Measurements from ENCODE around the gene UNK.

- TF ChIP-seq POLR2AphosphoS5 (IDR thresholded peaks at IDR 0.05; ENCODE audit: low read depth, low read length), result no peak
- TF ChIP-seq REST (IDR thresholded peaks at IDR 0.05; ENCODE audit: insufficient read depth in 1 of 2, low read depth in 2 of 2, low read length in 2 of 2), result no peak
- no peak for TF ChIP-seq TAF1 (IDR thresholded peaks at IDR 0.05; ENCODE audit: borderline replicate concordance, insufficient read depth, low read length)
These were observed 13.0 kb upstream of the UNK start for GRCh38 chr17:75771334-75772281.
